PC-3 (cell line): ENCODE measurements around the gene RAB44. TPM values are rescaled to one million over a fixed set of nuclear protein-coding genes. Genes with fewer than 3 reads are reported as not detected.

Experiments used
- ATAC-seq: fragments of 200-7000 bp; cut with Tn5 transposase; 2 replicates; pipeline ENCODE4 v1.9.1; 2020; ENCODE audit warnings: mild to moderate bottlenecking, moderate library complexity
- BruUV-seq: library from RNA; stranded (reverse); fragments of 400-500 nt; replicated peaks from 2 replicates; lab custom pipeline; 2021; lab: Mats Ljungman, UMichigan
- CTCF ChIA-PET: fragments of 300-600 bp; sonication (Branson Sonifier 250); formaldehyde crosslinking; loops from one replicate; lab custom pipeline; 2022; ENCODE audit warnings: antibody characterized with exemption; lab: Charles Lee
- POLR2A ChIA-PET: fragments of 300-600 bp; sonication (Branson Sonifier 250); formaldehyde crosslinking; loops from one replicate; lab custom pipeline; 2022; ENCODE audit warnings: antibody characterized with exemption; ENCODE audit not compliant: unreplicated experiment; lab: Charles Lee
- DNase-seq: peaks from one replicate; pipeline ENCODE4 v3.0.0-alpha.2; 2015
- H2AFZ ChIP-seq: fragments of 300-600 bp; sonication (generic); 2 replicates; pipeline ENCODE4 v1.6.0; 2016; ENCODE audit warnings: antibody characterized with exemption, low read length
- H3F3A ChIP-seq: fragments of 300-600 bp; sonication (generic); one replicate; pipeline ENCODE4 v1.6.0; 2017; ENCODE audit warnings: antibody characterized with exemption, low read length, control low read depth, mild to moderate bottlenecking; ENCODE audit not compliant: unreplicated experiment
- H3K27ac ChIP-seq: fragments of 300-600 bp; sonication (generic); 2 replicates; pipeline ENCODE4 v1.5.1; 2016; ENCODE audit warnings: mild to moderate bottlenecking, low read length
- H3K27me3 ChIP-seq: fragments of 300-600 bp; sonication (generic); 2 replicates; pipeline ENCODE4 v1.6.1; 2016; ENCODE audit warnings: low read length, mixed read lengths
- H3K36me3 ChIP-seq: fragments of 300-600 bp; sonication (generic); 2 replicates; pipeline ENCODE4 v1.6.1; 2016; ENCODE audit warnings: low read depth, mixed run types, low read length, mixed read lengths
- H3K4me1 ChIP-seq: fragments of 300-600 bp; sonication (generic); 2 replicates; pipeline ENCODE4 v1.5.1; 2016; ENCODE audit warnings: low read length; ENCODE audit not compliant: insufficient read depth
- H3K4me2 ChIP-seq: fragments of 300-600 bp; sonication (generic); 2 replicates; pipeline ENCODE4 v1.6.0; 2016; ENCODE audit warnings: low read length
- H3K4me3 ChIP-seq: fragments of 300-600 bp; sonication (generic); 2 replicates; pipeline ENCODE4 v1.5.1; 2016; ENCODE audit warnings: mild to moderate bottlenecking, low read length, mixed read lengths
- H3K79me2 ChIP-seq: fragments of 300-600 bp; sonication (generic); 2 replicates; pipeline ENCODE4 v1.6.1; 2017; ENCODE audit warnings: low read length, mixed read lengths
- H3K9ac ChIP-seq: fragments of 300-600 bp; sonication (generic); 2 replicates; pipeline ENCODE4 v1.6.0; 2016; ENCODE audit warnings: mild to moderate bottlenecking, low read length
- H3K9me2 ChIP-seq: fragments of 300-600 bp; sonication (generic); replicated peaks from 2 replicates; pipeline ENCODE4 v1.6.1; 2016; ENCODE audit warnings: mixed run types, low read length, mixed read lengths
- H3K9me3 ChIP-seq: fragments of 300-600 bp; sonication (generic); 2 replicates; pipeline ENCODE4 v1.6.1; 2016; ENCODE audit warnings: low read length, mixed read lengths
- H4K20me1 ChIP-seq: fragments of 300-600 bp; sonication (generic); 2 replicates; pipeline ENCODE4 v1.6.1; 2016; ENCODE audit warnings: low read length, mixed read lengths
- CTCF ChIP-seq: fragments of 300-600 bp; sonication (generic); conservative IDR thresholded peaks from 2 replicates; pipeline ENCODE4 v1.5.1; 2017; ENCODE audit warnings: antibody characterized with exemption, low read depth, mild to moderate bottlenecking, low read length
- EZH2 ChIP-seq: fragments of 300-600 bp; sonication (generic); IDR thresholded peaks from one replicate; pipeline ENCODE4 v1.6.1; 2017; ENCODE audit warnings: antibody characterized with exemption, mild to moderate bottlenecking, low read length; ENCODE audit not compliant: unreplicated experiment
- EZH2phosphoT487 ChIP-seq: fragments of 300-600 bp; sonication (generic); IDR thresholded peaks from 2 replicates; pipeline ENCODE4 v1.6.1; 2018; ENCODE audit warnings: mild to moderate bottlenecking, antibody characterized with exemption, low read length, borderline replicate concordance
- intact Hi-C: fragments of 100-400 bp; cut with micrococcal nuclease; formaldehyde crosslinking; loops from 2 replicates; pipeline ENCODE4 v1.9.0; 2023
- total RNA-seq: library from RNA; depleted of rRNA; stranded (reverse); fragments of >200 nt; gene quantifications from 2 replicates; pipeline ENCODE4 v1.2.3, GENCODE V29; 2014

The RAB44 gene
- total RNA-seq, 1 experiment from 2014 or later, result not detected

DNA sequence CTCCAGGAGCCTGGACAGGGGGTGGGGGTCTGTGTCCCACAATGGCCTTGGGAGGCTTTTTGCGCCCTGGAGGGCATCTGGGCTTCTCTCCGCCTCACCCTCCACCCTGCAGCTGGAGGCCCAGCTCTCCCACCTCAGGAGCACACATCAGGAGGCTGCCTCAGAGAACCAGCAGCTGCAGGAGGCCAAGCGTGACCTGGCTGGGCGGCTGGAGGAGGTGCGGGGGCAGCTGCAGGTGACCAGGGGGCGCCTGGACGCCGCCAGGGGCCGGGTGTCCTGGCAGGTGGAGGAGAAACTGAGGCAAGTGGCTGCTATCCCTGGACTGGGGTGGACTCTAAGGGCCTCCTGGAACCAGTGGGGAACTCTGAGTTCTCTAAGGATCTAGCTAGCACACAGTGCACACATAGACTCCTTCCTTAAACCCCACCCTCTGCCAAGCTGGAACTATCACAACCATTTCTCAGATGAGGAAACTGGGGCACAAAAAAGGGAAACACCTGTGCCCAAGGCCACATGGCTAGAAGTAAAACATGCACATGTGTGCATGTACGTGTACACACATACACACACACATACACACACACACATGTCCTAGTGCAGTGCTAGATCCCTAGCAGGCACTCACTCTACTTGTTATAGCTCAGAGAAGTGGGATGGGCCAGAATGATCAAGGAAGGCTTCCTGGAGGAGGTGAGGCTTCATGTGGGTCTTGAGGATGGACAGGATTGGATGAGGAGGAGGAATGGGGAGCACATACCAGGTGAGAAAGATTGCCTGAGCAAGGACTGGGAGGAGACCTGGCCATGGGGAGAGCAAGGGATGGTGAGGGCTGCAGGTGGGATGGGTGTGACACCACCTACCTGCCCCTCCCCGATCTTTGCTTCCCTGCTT lies 22.9 kb downstream of the RAB44 start:
- H3K4me2 ChIP-seq, result no peak overlapping the region
- H3K9me2 ChIP-seq, result no peaks in the 10 kb centered on the region
- no peak overlapping the region for H3K27ac ChIP-seq
- H3F3A ChIP-seq, result no peaks in the 10 kb centered on the region
- H2AFZ ChIP-seq, result no peak overlapping the region
- no peaks in the 10 kb centered on the region for H3K79me2 ChIP-seq
- DNase-seq, result no peak
- H3K27me3 ChIP-seq, result no peaks in the 10 kb centered on the region
- H3K9ac ChIP-seq, result no peak overlapping the region
- no peaks in the 10 kb centered on the region for H3K9me3 ChIP-seq
- intact Hi-C loops, result loop anchor here (10.0 kb wide), 1 partner anchor 106 kb away; no protein-coding TSS in a partner anchor
- H3K36me3 ChIP-seq, result no peaks in the 10 kb centered on the region
- H3K4me1 ChIP-seq, result no peaks in the 10 kb centered on the region
- ChIA-PET CTCF (no interaction called here), POLR2A (no interaction called here)
- no peak for TF ChIP-seq EZH2
- TF ChIP-seq EZH2phosphoT487, result no peak
- TF ChIP-seq CTCF, result no peak
- no peak for ATAC-seq
- no peak overlapping the region for H3K4me3 ChIP-seq
- BruUV-seq, result no TSS peak
- H4K20me1 ChIP-seq, result no peaks in the 10 kb centered on the region

DNA sequence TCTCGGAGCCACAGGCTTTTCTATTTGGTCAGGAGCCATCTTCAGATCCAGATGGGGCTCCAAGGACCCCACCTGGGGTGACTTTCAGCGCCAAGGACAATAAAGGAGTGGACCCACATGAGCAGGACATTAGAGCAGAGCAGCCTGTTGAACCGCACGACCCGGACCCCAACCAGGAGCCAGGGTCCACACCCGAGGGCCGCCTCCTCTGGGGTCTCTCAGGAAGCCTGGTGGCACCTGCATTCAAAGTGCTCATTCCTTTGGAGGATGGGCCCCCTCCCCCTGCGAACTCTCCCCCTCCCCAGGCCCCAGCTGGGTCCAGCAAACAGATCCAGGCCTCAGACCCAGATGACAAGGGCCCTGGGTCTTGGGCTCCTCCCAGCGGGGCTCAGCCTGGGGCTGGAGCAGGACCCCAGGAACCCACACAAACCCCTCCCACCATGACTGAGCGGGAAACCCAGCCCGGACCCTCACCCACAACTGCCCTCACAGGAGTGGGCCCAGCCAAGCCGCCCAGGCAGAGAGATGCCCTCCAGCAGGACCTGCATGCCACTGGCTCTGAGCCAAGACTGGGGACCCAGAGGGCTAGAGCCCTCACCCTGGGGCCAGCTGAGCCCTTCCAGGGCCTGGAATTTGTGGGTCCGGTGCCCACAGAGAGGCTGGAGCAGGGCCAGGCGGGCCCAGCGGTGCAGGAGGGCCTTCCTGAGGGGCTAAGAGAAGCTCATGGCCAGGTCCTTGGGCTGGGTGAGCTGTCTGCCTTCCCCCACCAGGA lies 23.9 kb downstream of the RAB44 start:
- TF ChIP-seq CTCF (no peak), EZH2 (no peak), EZH2phosphoT487 (no peak)
- CTCF ChIA-PET, result no interaction called here

More for the DNA sequence above, 23.9 kb downstream of the RAB44 start:
- Histone ChIP-seq H3K27ac (no peak overlapping the region), H3K9ac (no peak overlapping the region), H4K20me1 (no peaks in the 10 kb centered on the region), H3K4me2 (no peak overlapping the region), H2AFZ (no peak overlapping the region), H3K36me3 (no peaks in the 10 kb centered on the region), H3K9me2 (no peaks in the 10 kb centered on the region), H3K4me3 (no peak overlapping the region), H3F3A (no peaks in the 10 kb centered on the region), H3K27me3 (no peaks in the 10 kb centered on the region), H3K9me3 (no peaks in the 10 kb centered on the region), H3K4me1 (no peaks in the 10 kb centered on the region), H3K79me2 (no peaks in the 10 kb centered on the region)
- no peak for DNase-seq
- BruUV-seq, result no TSS peak
- intact Hi-C loops, result loop anchor here (10.0 kb wide), 1 partner anchor 107 kb away; no protein-coding TSS in a partner anchor
- POLR2A ChIA-PET, result no interaction called here
- ATAC-seq, result no peak
